ENCODE data around the gene PA2G4.

PA2G4 gene

GRCh38 chr12:56086608-56087007 is 17.8 kb upstream of the PA2G4 start:
- peaks cover 32% of the 10 kb centered on the region for H3K27me3 ChIP-seq
- H3K4me3 ChIP-seq (ENCODE audit: low read depth in 1 of 2, low read length in 1 of 2) = no peak overlapping the region
- no peaks in the 10 kb centered on the region for H3K4me1 ChIP-seq (ENCODE audit: control insufficient read depth in 1 of 2, insufficient read depth in 1 of 2, low read depth in 1 of 2, low read length in 1 of 2)
- TF ChIP-seq CTCF (IDR thresholded peaks at IDR 0.05) = no peak
- H3K9me3 ChIP-seq = no peaks in the 10 kb centered on the region
- H3K27ac ChIP-seq = no peak overlapping the region
- no peaks in the 10 kb centered on the region for H3K36me3 ChIP-seq

- Histone ChIP-seq H3K4me1 (ENCODE audit: control insufficient read depth in 1 of 2, insufficient read depth in 1 of 2, low read depth in 1 of 2, low read length in 1 of 2) (no peaks in the 10 kb centered on the region), H3K9me3 (no peaks in the 10 kb centered on the region), H3K4me3 (ENCODE audit: low read depth in 1 of 2, low read length in 1 of 2) (no peak overlapping the region), H3K27me3 (peaks cover 26% of the 10 kb centered on the region), H3K27ac (no peak overlapping the region), H3K36me3 (no peaks in the 10 kb centered on the region)
- TF ChIP-seq CTCF (IDR thresholded peaks at IDR 0.05) = no peak
Measured at GRCh38 chr12:56087220-56087619, 17.1 kb upstream of the PA2G4 start.

- Histone ChIP-seq H3K4me1 (ENCODE audit: control insufficient read depth in 1 of 2, insufficient read depth in 1 of 2, low read depth in 1 of 2, low read length in 1 of 2) (no peaks in the 10 kb centered on the region), H3K4me3 (ENCODE audit: low read depth in 1 of 2, low read length in 1 of 2) (no peak overlapping the region), H3K27me3 (peaks cover 38% of the 10 kb centered on the region), H3K9me3 (no peaks in the 10 kb centered on the region), H3K36me3 (no peaks in the 10 kb centered on the region), H3K27ac (no peak overlapping the region)
- no peak for TF ChIP-seq CTCF (IDR thresholded peaks at IDR 0.05)
Measured at GRCh38 chr12:56097738-56098137, 6.6 kb upstream of the PA2G4 start.

- Histone ChIP-seq H3K36me3 (no peaks in the 10 kb centered on the region), H3K4me3 (ENCODE audit: low read depth in 1 of 2, low read length in 1 of 2) (no peak overlapping the region), H3K4me1 (ENCODE audit: control insufficient read depth in 1 of 2, insufficient read depth in 1 of 2, low read depth in 1 of 2, low read length in 1 of 2) (peaks cover 2 to 4% of the 10 kb centered on the region in 2 experiments), H3K9me3 (no peaks in the 10 kb centered on the region), H3K27ac (no peak overlapping the region), H3K27me3 (peaks cover 29% of the 10 kb centered on the region)
- no peak for TF ChIP-seq CTCF (IDR thresholded peaks at IDR 0.05)
Measured at GRCh38 chr12:56098592-56098991, 5.8 kb upstream of the PA2G4 start.

GRCh38 chr12:56099787-56100186 is 4.6 kb upstream of the PA2G4 start:
- peaks cover 29% of the 10 kb centered on the region for H3K27me3 ChIP-seq
- H3K36me3 ChIP-seq = no peaks in the 10 kb centered on the region
- H3K4me3 ChIP-seq (ENCODE audit: low read depth in 1 of 2, low read length in 1 of 2) = no peak overlapping the region
- H3K4me1 ChIP-seq (ENCODE audit: control insufficient read depth in 1 of 2, insufficient read depth in 1 of 2, low read depth in 1 of 2, low read length in 1 of 2) = peaks cover 6 to 8% of the 10 kb centered on the region in 2 experiments
- no peaks in the 10 kb centered on the region for H3K9me3 ChIP-seq
- H3K27ac ChIP-seq = no peak overlapping the region
- no peak for TF ChIP-seq CTCF (IDR thresholded peaks at IDR 0.05)

GRCh38 chr12:56101045-56101444 is 3.3 kb upstream of the PA2G4 start:
- Histone ChIP-seq H3K4me3 (ENCODE audit: low read depth in 1 of 2, low read length in 1 of 2) (no peak overlapping the region), H3K27me3 (peaks cover 19% of the 10 kb centered on the region), H3K9me3 (no peaks in the 10 kb centered on the region), H3K36me3 (no peaks in the 10 kb centered on the region), H3K27ac (no peak overlapping the region), H3K4me1 (ENCODE audit: control insufficient read depth in 1 of 2, insufficient read depth in 1 of 2, low read depth in 1 of 2, low read length in 1 of 2) (peaks cover 16 to 21% of the 10 kb centered on the region in 2 experiments)
- TF ChIP-seq CTCF (IDR thresholded peaks at IDR 0.05) = no peak
